ENCODE data around the gene IL7R.

IL7R gene

DNA sequence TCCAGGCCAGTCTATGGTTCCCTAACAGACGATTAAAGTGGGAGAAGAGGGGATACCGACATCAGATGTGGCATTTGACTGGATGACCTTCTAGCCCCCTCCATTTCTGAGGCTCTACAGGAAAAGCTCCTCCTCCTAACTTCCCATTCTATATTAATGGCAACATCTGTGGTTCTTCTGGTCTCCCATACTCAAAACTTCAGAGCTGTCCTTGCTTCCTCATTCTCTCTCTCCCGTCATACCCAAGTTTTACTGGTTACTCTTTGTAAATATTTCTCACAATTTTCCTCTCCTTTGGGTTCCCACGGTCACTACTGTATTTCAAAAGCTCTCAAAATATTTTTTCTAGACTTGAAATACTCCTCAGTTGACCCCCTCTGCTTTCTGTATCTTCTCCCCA, 36.0 kb upstream of the IL7R start:
- Histone ChIP-seq H3K4me3 (no peak overlapping the region), H3K4me2 (peak overlapping the region; percentile 38 to 74 (median 59)), H3K9me3 (replicated peaks in 1 of 11) (peaks cover 0 to 23% (median 9%) of the 10 kb centered on the region in 11 experiments; a peak in 9 of 22 replicates), H3K4me1 (peaks cover 8 to 25% (median 18%) of the 10 kb centered on the region in 10 experiments; a peak in 17 of 20 replicates), H4K20me1 (no peaks in the 10 kb centered on the region), H3K27me3 (no peaks in the 10 kb centered on the region), H3K36me3 (no peaks in the 10 kb centered on the region), H3K27ac (peak overlapping the region in 2 of 11 experiments; percentile 7 to 17; a peak in 3 of 22 replicates), H3K9ac (no peak overlapping the region)
- no peak for TF ChIP-seq Cebpa-rat (IDR thresholded peaks at IDR 0.05)

- Histone ChIP-seq H3K4me3 (no peak overlapping the region), H3K4me1 (peaks cover 8 to 25% (median 18%) of the 10 kb centered on the region in 10 experiments; a peak in 17 of 20 replicates), H4K20me1 (no peaks in the 10 kb centered on the region), H3K4me2 (peak overlapping the region in 4 of 11 experiments; percentile 49 to 74 (median 66); a peak in 8 of 22 replicates), H3K9ac (no peak overlapping the region), H3K9me3 (replicated peaks in 1 of 11) (peaks cover 0 to 23% (median 9%) of the 10 kb centered on the region in 11 experiments; a peak in 9 of 22 replicates), H3K27ac (no peak overlapping the region), H3K36me3 (no peaks in the 10 kb centered on the region), H3K27me3 (no peaks in the 10 kb centered on the region)
- no peak for TF ChIP-seq Cebpa-rat (IDR thresholded peaks at IDR 0.05)
Measured at GRCh38 chr5:35821513-35821912, 35.2 kb upstream of the IL7R start.

DNA sequence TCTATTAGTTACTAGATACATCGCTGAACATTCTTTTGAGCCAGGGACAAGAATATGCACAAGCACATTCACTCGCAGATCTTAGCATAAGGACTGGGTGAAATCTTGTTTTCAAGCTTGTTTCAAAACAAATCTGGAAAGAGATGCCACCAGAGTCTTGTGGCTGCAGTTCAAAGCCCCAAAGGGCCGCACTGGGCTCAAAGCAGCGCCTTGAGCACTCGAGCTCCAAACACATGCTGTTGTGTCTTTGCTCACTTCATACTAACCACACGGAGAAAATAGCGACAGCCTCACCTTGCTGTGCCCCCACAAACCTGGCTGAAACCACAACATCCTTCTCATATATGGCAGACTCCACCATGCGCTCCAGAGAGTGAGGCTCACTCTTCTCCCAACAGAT, 34.2 kb upstream of the IL7R start:
- H3K27me3 ChIP-seq, result no peaks in the 10 kb centered on the region

DNA sequence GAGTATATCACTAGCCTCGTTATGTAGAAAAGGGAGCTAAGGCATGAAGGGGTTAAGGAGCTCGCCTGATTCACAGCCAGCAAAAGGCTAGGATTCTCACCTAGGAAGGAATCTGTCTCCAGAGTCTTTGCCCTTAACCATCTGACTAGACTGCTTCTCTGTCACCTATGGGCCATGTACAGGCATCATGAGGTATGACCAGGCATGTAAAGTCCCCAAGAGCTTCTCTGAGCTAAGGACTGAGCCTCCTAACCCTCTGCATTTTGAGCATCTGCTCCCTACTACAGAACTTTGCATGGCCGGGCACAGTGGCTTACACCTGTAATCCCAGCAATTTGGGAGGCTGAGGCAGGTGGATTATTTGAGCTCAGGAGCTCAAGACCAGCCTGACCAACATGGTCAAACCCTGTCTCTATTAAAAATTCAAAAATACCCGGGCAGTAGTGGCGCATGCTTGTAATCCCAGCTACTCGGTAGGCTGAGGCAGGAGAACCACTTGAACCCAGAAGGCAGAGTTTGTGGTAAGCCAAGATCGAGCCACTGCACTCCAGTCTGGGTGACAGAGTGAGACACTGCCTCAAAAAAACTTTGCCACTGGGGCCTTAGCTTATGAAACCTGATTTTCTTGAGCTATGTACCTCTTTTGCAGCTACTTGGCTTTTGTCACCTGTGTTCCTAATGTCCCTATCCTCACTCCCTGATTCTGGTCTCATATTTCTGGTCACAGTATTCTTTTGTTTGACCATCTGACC, 33.2 kb upstream of the IL7R start:
- H3K27me3 ChIP-seq, result no peaks in the 10 kb centered on the region
- H3K36me3 ChIP-seq, result no peaks in the 10 kb centered on the region
- H3K4me3 ChIP-seq, result no peak overlapping the region
- H3K27ac ChIP-seq, result no peak overlapping the region
- peaks cover 0 to 23% (median 9%) of the 10 kb centered on the region in 11 experiments; a peak in 9 of 22 replicates for H3K9me3 ChIP-seq (replicated peaks in 1 of 11)
- H3K4me1 ChIP-seq, result peaks cover 8 to 40% (median 18%) of the 10 kb centered on the region in 10 experiments; a peak in 17 of 20 replicates
- no peak for TF ChIP-seq Cebpa-rat (IDR thresholded peaks at IDR 0.05)
- H3K9ac ChIP-seq, result no peak overlapping the region
- no peak overlapping the region for H3K4me2 ChIP-seq
- H4K20me1 ChIP-seq, result no peaks in the 10 kb centered on the region

More for the DNA sequence above, 34.2 kb upstream of the IL7R start:
- H3K36me3 ChIP-seq, result no peaks in the 10 kb centered on the region
- no peaks in the 10 kb centered on the region for H4K20me1 ChIP-seq
- H3K4me3 ChIP-seq, result no peak overlapping the region
- H3K4me1 ChIP-seq, result peaks cover 8 to 30% (median 18%) of the 10 kb centered on the region in 10 experiments; a peak in 17 of 20 replicates
- H3K27ac ChIP-seq, result no peak overlapping the region
- H3K9me3 ChIP-seq (replicated peaks in 1 of 11), result peaks cover 0 to 23% (median 9%) of the 10 kb centered on the region in 11 experiments; a peak in 9 of 22 replicates
- no peak for TF ChIP-seq Cebpa-rat (IDR thresholded peaks at IDR 0.05)
- H3K4me2 ChIP-seq, result no peak overlapping the region
- H3K9ac ChIP-seq, result no peak overlapping the region

DNA sequence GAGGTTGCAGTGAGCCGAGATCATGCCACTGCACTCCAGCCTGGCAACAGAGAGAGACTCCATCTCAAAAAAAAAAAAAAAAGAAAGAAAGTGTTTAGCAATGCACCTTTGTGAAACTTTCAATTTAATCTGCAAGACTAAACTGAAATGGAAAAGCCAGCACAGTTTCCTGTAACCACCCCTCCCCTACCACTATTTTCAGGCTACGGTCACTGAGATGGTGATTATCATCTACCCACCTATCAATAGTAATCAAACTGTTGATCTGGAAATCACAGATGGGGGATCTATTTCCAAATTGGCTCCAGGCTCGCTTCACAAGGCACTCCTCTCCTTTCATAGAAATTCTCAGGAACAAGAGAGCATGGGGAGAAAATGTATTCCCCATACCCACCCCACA, 30.6 kb upstream of the IL7R start:
- no peak overlapping the region for H3K4me3 ChIP-seq
- H3K9me3 ChIP-seq (replicated peaks in 1 of 11), result peaks cover 0 to 15% (median 7%) of the 10 kb centered on the region in 11 experiments; a peak in 7 of 22 replicates
- no peak overlapping the region for H3K9ac ChIP-seq
- no peaks in the 10 kb centered on the region for H3K27me3 ChIP-seq
- H3K4me1 ChIP-seq, result peaks cover under 1 to 25% (median 2%) of the 10 kb centered on the region in 10 experiments; a peak in 15 of 20 replicates
- TF ChIP-seq Cebpa-rat (IDR thresholded peaks at IDR 0.05), result no peak
- H4K20me1 ChIP-seq, result no peaks in the 10 kb centered on the region
- no peaks in the 10 kb centered on the region for H3K36me3 ChIP-seq
- H3K4me2 ChIP-seq, result no peak overlapping the region
- H3K27ac ChIP-seq, result no peak overlapping the region

DNA sequence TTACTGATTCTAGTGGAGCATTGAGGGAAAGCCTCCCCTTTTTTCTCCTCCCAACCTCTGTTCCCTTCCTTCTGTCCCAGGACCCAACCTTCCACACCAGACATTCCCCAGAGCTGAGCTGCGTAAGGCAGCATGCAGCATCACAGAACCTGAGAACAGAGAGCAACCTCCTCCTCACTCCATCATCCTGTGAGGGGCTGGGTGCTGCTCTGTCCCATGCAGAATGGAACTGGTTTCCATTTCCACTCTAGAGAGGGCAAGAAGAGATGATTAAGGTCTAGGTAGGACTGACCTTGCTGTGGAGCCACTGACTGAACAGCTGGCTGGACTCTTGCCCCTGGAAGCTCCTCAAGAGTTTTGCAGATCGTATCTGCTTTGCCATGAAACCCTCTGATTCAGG, 30.1 kb upstream of the IL7R start:
- Histone ChIP-seq H3K4me3 (no peak overlapping the region), H4K20me1 (no peaks in the 10 kb centered on the region)

DNA sequence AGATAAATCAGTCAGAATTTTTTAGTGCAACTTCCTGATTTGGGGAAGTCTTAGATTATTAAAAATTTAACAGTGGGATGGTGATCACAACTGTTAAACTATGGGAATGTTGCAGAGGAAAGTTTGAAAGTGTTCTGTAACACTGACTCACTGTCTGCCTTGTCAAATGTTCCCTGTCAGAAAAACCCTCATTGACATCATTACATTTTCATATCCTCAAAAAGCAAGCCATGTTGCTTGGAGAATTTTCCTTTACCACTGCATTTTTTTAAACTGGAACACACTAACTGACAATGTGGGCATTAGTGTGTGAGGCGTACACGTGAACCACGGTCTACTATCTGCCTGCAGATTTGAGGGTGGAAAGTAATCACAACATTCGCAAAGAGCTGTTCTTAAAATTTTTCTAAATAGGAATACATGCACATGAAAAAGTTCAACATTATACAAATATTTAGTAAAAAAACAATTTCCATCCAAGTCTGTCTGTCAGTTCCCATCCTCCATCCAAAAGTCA, 28.6 kb upstream of the IL7R start:
- no peak for TF ChIP-seq Cebpa-rat (IDR thresholded peaks at IDR 0.05)
- Histone ChIP-seq H3K4me2 (peak overlapping the region in 2 of 11 experiments; percentile 25 to 34; a peak in 1 of 22 replicates), H3K4me1 (peaks cover 0 to 16% (median 0%) of the 10 kb centered on the region in 10 experiments; a peak in 3 of 20 replicates)

More for the DNA sequence above, 30.1 kb upstream of the IL7R start:
- Histone ChIP-seq H3K9ac (no peak overlapping the region), H3K4me1 (peaks cover 0 to 20% (median 0%) of the 10 kb centered on the region in 10 experiments; a peak in 4 of 20 replicates), H3K27me3 (no peaks in the 10 kb centered on the region), H3K9me3 (replicated peaks in 1 of 11) (peaks cover 0 to 11% (median 5%) of the 10 kb centered on the region in 11 experiments; a peak in 5 of 22 replicates), H3K4me2 (no peak overlapping the region), H3K36me3 (no peaks in the 10 kb centered on the region), H3K27ac (no peak overlapping the region)
- TF ChIP-seq Cebpa-rat (IDR thresholded peaks at IDR 0.05), result no peak

GRCh38 chr5:35830587-35830986, 26.1 kb upstream of the IL7R start:
- Histone ChIP-seq H3K9me3 (replicated peaks in 1 of 11) (no peaks in the 10 kb centered on the region; a peak in 1 of 22 replicates), H3K36me3 (no peaks in the 10 kb centered on the region), H3K4me3 (no peak overlapping the region), H3K4me2 (no peak overlapping the region), H4K20me1 (no peaks in the 10 kb centered on the region), H3K9ac (no peak overlapping the region), H3K27ac (no peak overlapping the region), H3K27me3 (no peaks in the 10 kb centered on the region), H3K4me1 (peaks cover 0 to 16% (median 0%) of the 10 kb centered on the region in 10 experiments; a peak in 3 of 20 replicates)
- no peak for TF ChIP-seq Cebpa-rat (IDR thresholded peaks at IDR 0.05)

More for the DNA sequence above, 28.6 kb upstream of the IL7R start:
- H3K27me3 ChIP-seq, result no peaks in the 10 kb centered on the region
- no peaks in the 10 kb centered on the region for H4K20me1 ChIP-seq
- H3K9me3 ChIP-seq (replicated peaks in 1 of 11), result peaks cover 0 to 6% (median 0%) of the 10 kb centered on the region in 11 experiments; a peak in 1 of 22 replicates
- H3K4me3 ChIP-seq, result no peak overlapping the region
- H3K9ac ChIP-seq, result no peak overlapping the region
- no peak overlapping the region for H3K27ac ChIP-seq
- H3K36me3 ChIP-seq, result no peaks in the 10 kb centered on the region

DNA sequence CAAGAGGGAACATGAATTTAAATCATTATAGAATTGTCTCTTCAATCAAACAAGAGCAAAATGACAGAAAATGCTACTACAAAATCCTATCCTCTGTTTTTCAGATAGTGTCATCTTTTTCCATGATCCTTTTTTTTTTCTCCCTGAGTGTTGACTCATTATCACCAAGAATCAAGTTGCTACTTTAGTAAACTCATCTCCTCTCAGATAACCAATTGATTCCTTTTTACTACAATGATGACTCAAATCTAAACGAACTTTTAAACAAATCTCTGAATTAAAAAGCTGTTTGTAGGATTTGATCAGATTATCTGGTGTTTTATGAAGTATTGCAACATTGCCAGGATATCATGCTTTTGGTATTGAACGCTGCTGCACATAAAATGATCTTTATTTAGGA, 23.9 kb upstream of the IL7R start:
- H3K9ac ChIP-seq, result no peak overlapping the region
- H3K9me3 ChIP-seq (replicated peaks in 1 of 11), result no peaks in the 10 kb centered on the region; a peak in 1 of 22 replicates
- no peak overlapping the region for H3K27ac ChIP-seq
- H3K4me1 ChIP-seq, result peaks cover 0 to 10% (median 0%) of the 10 kb centered on the region in 10 experiments; a peak in 3 of 20 replicates
- no peaks in the 10 kb centered on the region for H3K27me3 ChIP-seq
- no peak for TF ChIP-seq Cebpa-rat (IDR thresholded peaks at IDR 0.05)
- no peaks in the 10 kb centered on the region for H3K36me3 ChIP-seq
- no peak overlapping the region for H3K4me3 ChIP-seq
- H4K20me1 ChIP-seq, result no peaks in the 10 kb centered on the region
- no peak overlapping the region for H3K4me2 ChIP-seq
